LNCaP clone FGC (cell line): ENCODE results near the gene JAGN1.

ENCODE experiments used
- DNase-seq: peaks from one replicate; pipeline ENCODE4 v3.0.0-alpha.2; 2011; ENCODE audit warnings: low read depth
- H3K4me3 ChIP-seq: 2 replicates; pipeline ENCODE4 v1.5.1; 2011; ENCODE audit warnings: mild to moderate bottlenecking, low read depth, low read length, control low read depth
- TF ChIP-seq, protein P1 (sequence below): IDR thresholded peaks from 2 replicates; pipeline ENCODE4 v1.5.1; 2012; ENCODE audit warnings: mild to moderate bottlenecking; ENCODE audit not compliant: control insufficient read depth, insufficient read depth; ENCODE audit errors: extremely low read depth

The JAGN1 gene

GRCh38 chr3:9916346-9916733 lies 25.9 kb downstream of the JAGN1 start:
- TF ChIP-seq, protein P1, sequence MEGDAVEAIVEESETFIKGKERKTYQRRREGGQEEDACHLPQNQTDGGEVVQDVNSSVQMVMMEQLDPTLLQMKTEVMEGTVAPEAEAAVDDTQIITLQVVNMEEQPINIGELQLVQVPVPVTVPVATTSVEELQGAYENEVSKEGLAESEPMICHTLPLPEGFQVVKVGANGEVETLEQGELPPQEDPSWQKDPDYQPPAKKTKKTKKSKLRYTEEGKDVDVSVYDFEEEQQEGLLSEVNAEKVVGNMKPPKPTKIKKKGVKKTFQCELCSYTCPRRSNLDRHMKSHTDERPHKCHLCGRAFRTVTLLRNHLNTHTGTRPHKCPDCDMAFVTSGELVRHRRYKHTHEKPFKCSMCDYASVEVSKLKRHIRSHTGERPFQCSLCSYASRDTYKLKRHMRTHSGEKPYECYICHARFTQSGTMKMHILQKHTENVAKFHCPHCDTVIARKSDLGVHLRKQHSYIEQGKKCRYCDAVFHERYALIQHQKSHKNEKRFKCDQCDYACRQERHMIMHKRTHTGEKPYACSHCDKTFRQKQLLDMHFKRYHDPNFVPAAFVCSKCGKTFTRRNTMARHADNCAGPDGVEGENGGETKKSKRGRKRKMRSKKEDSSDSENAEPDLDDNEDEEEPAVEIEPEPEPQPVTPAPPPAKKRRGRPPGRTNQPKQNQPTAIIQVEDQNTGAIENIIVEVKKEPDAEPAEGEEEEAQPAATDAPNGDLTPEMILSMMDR = no peak
- H3K4me3 ChIP-seq = peak overlapping the region; percentile 64
- DNase-seq = no peak

DNA sequence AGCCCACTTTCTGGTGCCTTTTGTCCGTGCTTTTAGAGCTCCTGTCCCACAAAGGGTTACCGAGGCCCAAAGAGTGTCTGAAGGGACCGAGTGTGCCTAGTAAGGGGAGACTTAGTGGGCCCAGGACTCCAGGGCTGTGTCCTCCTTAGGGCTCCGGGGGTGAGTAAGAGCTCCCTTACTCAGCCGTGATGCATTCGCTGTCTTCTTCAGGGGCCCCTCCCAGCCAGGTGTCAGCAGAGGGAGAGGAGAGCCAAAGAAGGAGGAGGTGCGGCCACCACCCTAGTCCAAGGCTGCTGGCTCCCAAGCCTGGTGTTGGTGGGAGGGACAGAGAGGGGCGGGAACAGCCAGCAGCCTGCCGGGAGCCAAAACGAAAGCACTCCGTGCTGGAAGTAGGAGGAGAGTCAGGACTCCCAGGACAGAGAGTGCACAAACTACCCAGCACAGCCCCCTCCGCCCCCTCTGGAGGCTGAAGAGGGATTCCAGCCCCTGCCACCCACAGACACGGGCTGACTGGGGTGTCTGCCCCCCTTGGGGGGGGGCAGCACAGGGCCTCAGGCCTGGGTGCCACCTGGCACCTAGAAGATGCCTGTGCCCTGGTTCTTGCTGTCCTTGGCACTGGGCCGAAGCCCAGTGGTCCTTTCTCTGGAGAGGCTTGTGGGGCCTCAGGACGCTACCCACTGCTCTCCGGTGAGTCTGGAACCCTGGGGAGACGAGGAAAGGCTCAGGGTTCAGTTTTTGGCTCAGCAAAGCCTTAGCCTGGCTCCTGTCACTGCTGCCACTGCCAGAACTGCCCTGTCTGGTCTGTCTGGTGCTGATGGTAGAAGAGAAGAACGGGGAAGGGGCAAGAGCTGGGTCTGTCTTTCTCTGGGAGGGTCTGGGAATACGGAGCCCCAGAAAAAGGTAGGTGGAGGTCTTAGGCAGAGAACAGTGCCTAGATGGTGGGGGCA lies 26.6 kb downstream of the JAGN1 start, which contains the start of gene IL17RC:
IL17RC (plus strand) TSS at position 365 of the 947 bp plus-strand sequence; CDS start at position 583, 218 bp downstream.
- H3K4me3 ChIP-seq = peak within 1 kb of the TSS; percentile 64
- DNase-seq = peak; percentile 83

DNA sequence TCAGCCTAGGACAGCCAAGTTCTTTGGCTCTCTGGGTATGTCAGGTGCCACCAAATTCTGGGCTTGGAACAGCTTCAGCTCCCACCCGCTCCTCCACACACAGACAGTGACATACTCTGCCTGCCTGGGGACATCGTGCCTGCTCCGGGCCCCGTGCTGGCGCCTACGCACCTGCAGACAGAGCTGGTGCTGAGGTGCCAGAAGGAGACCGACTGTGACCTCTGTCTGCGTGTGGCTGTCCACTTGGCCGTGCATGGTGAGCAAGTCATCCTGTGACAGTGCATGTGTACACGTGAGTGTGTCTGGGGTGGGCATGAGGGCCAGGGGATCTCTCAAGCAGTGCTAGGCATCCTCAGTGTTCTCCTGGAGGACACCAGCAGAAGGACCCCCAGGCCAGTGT lies 27.4 kb downstream of the JAGN1 start:
- TF ChIP-seq, protein P1 = no peak
- peak overlapping the region; percentile 64 for H3K4me3 ChIP-seq
- no peak for DNase-seq

More for the DNA sequence above, 26.6 kb downstream of the JAGN1 start, which contains the start of gene IL17RC:
- TF ChIP-seq, protein P1 = no peak

DNA sequence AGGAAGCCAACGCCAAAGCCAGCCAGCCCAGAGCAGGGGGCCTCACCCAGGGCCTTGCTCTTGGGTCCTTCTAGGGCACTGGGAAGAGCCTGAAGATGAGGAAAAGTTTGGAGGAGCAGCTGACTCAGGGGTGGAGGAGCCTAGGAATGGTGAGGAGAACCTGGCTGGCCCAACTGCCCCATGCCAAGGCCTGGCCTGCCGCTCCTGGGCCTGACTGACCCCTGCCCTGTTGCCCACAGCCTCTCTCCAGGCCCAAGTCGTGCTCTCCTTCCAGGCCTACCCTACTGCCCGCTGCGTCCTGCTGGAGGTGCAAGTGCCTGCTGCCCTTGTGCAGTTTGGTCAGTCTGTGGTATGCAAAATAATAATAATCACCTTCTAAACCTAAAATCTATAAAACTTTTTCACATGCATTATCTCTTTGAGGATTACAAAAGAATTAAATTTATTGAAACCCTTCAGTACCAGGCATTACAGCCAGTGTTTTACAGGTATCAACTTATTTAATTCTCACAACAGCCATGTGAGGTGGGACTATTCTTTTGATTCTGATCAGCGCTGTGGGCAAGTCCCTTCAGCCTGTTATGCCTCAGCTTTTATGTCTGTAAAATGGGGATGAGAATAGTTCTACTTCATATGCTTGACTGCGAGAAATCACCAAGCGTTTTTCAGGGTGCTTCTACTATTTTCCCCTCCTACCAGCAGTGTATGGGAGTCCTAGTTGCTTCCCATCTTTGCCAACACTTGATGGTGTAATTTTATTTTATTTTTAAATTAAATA lies 28.0 kb downstream of the JAGN1 start:
- TF ChIP-seq, protein P1 = no peak
- H3K4me3 ChIP-seq = peak overlapping the region; percentile 64; the same call in 1 of the 2 replicates
- no peak for DNase-seq

DNA sequence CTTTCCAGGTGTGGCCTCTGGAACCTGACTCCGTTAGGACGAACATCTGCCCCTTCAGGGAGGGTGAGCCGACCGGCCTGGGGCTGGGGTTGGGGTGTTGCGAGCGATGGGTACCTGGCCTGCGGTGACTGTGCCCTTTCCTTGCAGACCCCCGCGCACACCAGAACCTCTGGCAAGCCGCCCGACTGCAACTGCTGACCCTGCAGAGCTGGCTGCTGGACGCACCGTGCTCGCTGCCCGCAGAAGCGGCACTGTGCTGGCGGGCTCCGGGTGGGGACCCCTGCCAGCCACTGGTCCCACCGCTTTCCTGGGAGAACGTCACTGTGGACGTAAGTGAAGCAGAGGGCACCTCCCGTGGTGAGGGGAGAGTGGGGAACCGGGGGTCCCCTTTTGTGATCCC lies 37.7 kb downstream of the JAGN1 start:
- no peak overlapping the region for H3K4me3 ChIP-seq
- DNase-seq = no peak
- TF ChIP-seq, protein P1 = no peak

- H3K4me3 ChIP-seq = no peak overlapping the region
- DNase-seq = no peak
- TF ChIP-seq, protein P1 = peak; percentile 26; the same call in 1 of the 2 replicates
These were observed 40.5 kb downstream of the JAGN1 start for GRCh38 chr3:9930804-9931418.
